HG03097 (cell line): Measurements from ENCODE around the gene TPCN2.
"Not testable (repeated sequence)": the region's sequence is repeated elsewhere in the genome, so short reads cannot be mapped to it uniquely, and the experiment has no call there.

Source experiments
- ATAC-seq: cut with Tn5 transposase; IDR thresholded peaks from one replicate; pipeline ENCODE4 v1.9.1; 2021; ENCODE audit not compliant: unreplicated experiment, low FRiP score

The TPCN2 gene

GRCh38 chr11:69123593-69124545 lies 75.1 kb downstream of the TPCN2 start:
- ATAC-seq: no peak

- no peak for ATAC-seq
These were observed 77.1 kb downstream of the TPCN2 start for GRCh38 chr11:69125861-69126260.

- no peak for ATAC-seq
These were observed 77.6 kb downstream of the TPCN2 start for GRCh38 chr11:69126286-69126685.

- ATAC-seq: no peak
These were observed 78.5 kb downstream of the TPCN2 start for GRCh38 chr11:69127081-69127850.

GRCh38 chr11:69127884-69128283 lies 79.2 kb downstream of the TPCN2 start:
- no peak for ATAC-seq

- ATAC-seq: no peak
These were observed 80.3 kb downstream of the TPCN2 start for GRCh38 chr11:69129053-69129452.

- no peak for ATAC-seq
These were observed 80.9 kb downstream of the TPCN2 start for GRCh38 chr11:69129647-69130046.

- no peak for ATAC-seq
These were observed 81.9 kb downstream of the TPCN2 start for GRCh38 chr11:69130654-69131053.

- no peak for ATAC-seq
These were observed 82.4 kb downstream of the TPCN2 start for GRCh38 chr11:69131121-69131566.

- no peak for ATAC-seq
These were observed 83.0 kb downstream of the TPCN2 start for GRCh38 chr11:69131644-69132300.

- ATAC-seq: no peak
These were observed 83.6 kb downstream of the TPCN2 start for GRCh38 chr11:69132301-69132670.

GRCh38 chr11:69133251-69133650 lies 84.5 kb downstream of the TPCN2 start:
- ATAC-seq: no peak

- not testable (repeated sequence) for ATAC-seq
These were observed 85.5 kb downstream of the TPCN2 start for GRCh38 chr11:69134182-69134581.

- no peak for ATAC-seq
These were observed 86.2 kb downstream of the TPCN2 start for GRCh38 chr11:69134957-69135356.

- no peak for ATAC-seq
These were observed 87.0 kb downstream of the TPCN2 start for GRCh38 chr11:69135420-69136363.

GRCh38 chr11:69136471-69136870 lies 87.7 kb downstream of the TPCN2 start:
- ATAC-seq: no peak

- ATAC-seq: no peak
These were observed 88.6 kb downstream of the TPCN2 start for GRCh38 chr11:69137151-69137844.

- no peak for ATAC-seq
These were observed 89.5 kb downstream of the TPCN2 start for GRCh38 chr11:69138265-69138664.

- not testable (repeated sequence) for ATAC-seq
These were observed 91.4 kb downstream of the TPCN2 start for GRCh38 chr11:69140161-69140560.
